ENCODE measurements around the gene FAM118A. TPM values are rescaled to one million over a fixed set of nuclear protein-coding genes. Genes with fewer than 3 reads are reported as not detected.

FAM118A gene
- total and polyA plus RNA-seq, 9 of the 15 experiments (the other 6 are each of a cell fraction or from before 2014, with no cell fraction given), result 17.0 to 223 (median 59.4) TPM

GRCh38 chr22:45285263-45286058 lies 24.3 kb upstream of the FAM118A start:
- H4K20me1 ChIP-seq (replicated peaks; ENCODE audit: control insufficient read depth, insufficient read depth, low read length), result no peaks in the 10 kb centered on the region
- intact Hi-C loops (cut with micrococcal nuclease), result loop anchor here (5.0 kb wide), 1 partner anchor 152 kb away; no protein-coding TSS in a partner anchor
- H2AFZ ChIP-seq (ENCODE audit: low read depth, low read length), result no peak overlapping the region
- peak in 1 of 4 experiments; percentile 19 for DNase-seq (ENCODE audit: extremely low read depth in 1 of 4, low spot score in 3 of 4)
- POLR2A ChIA-PET, result no interaction called here
- BruUV-seq (replicated peaks), result no TSS peak
- no peaks in the 10 kb centered on the region for H3K36me3 ChIP-seq (ENCODE audit: control insufficient read depth, insufficient read depth, low read length)
- FAIRE-seq, result no peak
- no peaks in the 10 kb centered on the region for H3K9me3 ChIP-seq (replicated peaks; ENCODE audit: control insufficient read depth, insufficient read depth, low read depth, low read length)
- no peak overlapping the region for H3K27ac ChIP-seq (ENCODE audit: extremely low read depth, low read depth, low read length)
- H3K4me1 ChIP-seq (replicated peaks in 1 of 2; ENCODE audit: control insufficient read depth in 2 of 2, insufficient read depth in 2 of 2, low read length in 2 of 2), result peaks cover 1 to 7% of the 10 kb centered on the region in 2 experiments; a peak in 3 of 5 replicates
- CTCF ChIA-PET (ENCODE audit: low intra/inter-chr PET ratio), result no interaction called here
- no peak overlapping the region for H3K4me3 ChIP-seq
- no peaks in the 10 kb centered on the region for H3K9me1 ChIP-seq (ENCODE audit: control insufficient read depth, insufficient read depth, low read length)
- TF ChIP-seq PBX2 (CRISPR knock-in tag; IDR thresholded peaks at IDR 0.05; ENCODE audit: low read depth) (no peak), PBX2 (tag; conservative IDR thresholded peaks at IDR 0.05; ENCODE audit: low read depth) (no peak), ZNF764 (CRISPR knock-in tag; IDR thresholded peaks at IDR 0.05; ENCODE audit: low read depth) (no peak), RAD21 (CRISPR knock-in tag; conservative IDR thresholded peaks at IDR 0.05 in 1 of 2, IDR thresholded peaks at IDR 0.05 in 1 of 2) (peak in 1 of 2 experiments; percentile 45; a peak in 2 of 4 replicates), ZNF655 (CRISPR knock-in tag; IDR thresholded peaks at IDR 0.05) (no peak), ZNF239 (CRISPR knock-in tag; IDR thresholded peaks at IDR 0.05) (no peak), CTCF (IDR thresholded peaks at IDR 0.05 in 2 of 3, conservative IDR thresholded peaks at IDR 0.05 in 1 of 3; ENCODE audit: insufficient read depth in 2 of 3, low read depth in 1 of 3, low read length in 3 of 3) (peak; percentile 38 to 52 (median 49); a peak in 5 of 6 replicates)
- H3K4me2 ChIP-seq (ENCODE audit: insufficient read depth, low read length), result no peak overlapping the region
- in situ Hi-C loops (cut with MboI), result no loop called here
- peak; percentile 72 for ATAC-seq
- H3K27me3 ChIP-seq (ENCODE audit: control insufficient read depth in 2 of 2, insufficient read depth in 2 of 2, low read length in 2 of 2), result peaks cover 0 to 23% of the 10 kb centered on the region in 2 experiments; a peak in 2 of 5 replicates
- H3K79me2 ChIP-seq (ENCODE audit: control insufficient read depth, insufficient read depth, low read length), result no peaks in the 10 kb centered on the region
- H3K9ac ChIP-seq (ENCODE audit: insufficient read depth in 1 of 2, low read depth in 2 of 2, low read length in 2 of 2), result 0 out of 4 replicates have a peak overlapping the region, but pooled peaks of 1 of the 2 experiments have one; percentile 35
- WGBS (ENCODE audit: insufficient coverage, low coverage, missing lambda C conversion rate), result 21% methylated on average over 13 of the region's 16 CpGs

Data from K562 (cell line).